GM18873 (cell line): ENCODE data around the gene LCN2.
"Not testable (repeated sequence)": the region's sequence is repeated elsewhere in the genome, so short reads cannot be mapped to it uniquely, and the experiment has no call there.

Experiments
- ATAC-seq: cut with Tn5 transposase; IDR thresholded peaks from one replicate; pipeline ENCODE4 v1.9.1; 2021; ENCODE audit warnings: mild to moderate bottlenecking, moderate library complexity, moderate number of reproducible peaks; ENCODE audit not compliant: unreplicated experiment, low FRiP score

Gene LCN2

GRCh38 chr9:128163523-128164306 is 14.5 kb downstream of the LCN2 start:
- ATAC-seq: no peak

- no peak for ATAC-seq
Observed at GRCh38 chr9:128164307-128164885, 15.1 kb downstream of the LCN2 start.

- ATAC-seq: no peak
Observed at GRCh38 chr9:128166169-128166568, 16.9 kb downstream of the LCN2 start.

GRCh38 chr9:128167209-128167608 is 18.0 kb downstream of the LCN2 start:
- no peak for ATAC-seq

- no peak for ATAC-seq
Observed at GRCh38 chr9:128168731-128169308, 19.6 kb downstream of the LCN2 start.

GRCh38 chr9:128169492-128169891 is 20.2 kb downstream of the LCN2 start:
- ATAC-seq: no peak

GRCh38 chr9:128169925-128170324 is 20.7 kb downstream of the LCN2 start:
- ATAC-seq: no peak

GRCh38 chr9:128174062-128174461 is 24.8 kb downstream of the LCN2 start:
- ATAC-seq: no peak

- no peak for ATAC-seq
Observed at GRCh38 chr9:128175102-128175563, 25.9 kb downstream of the LCN2 start.

GRCh38 chr9:128175726-128176125 is 26.5 kb downstream of the LCN2 start:
- no peak for ATAC-seq

GRCh38 chr9:128178806-128179431 is 29.7 kb downstream of the LCN2 start:
- ATAC-seq: no peak

- ATAC-seq: no peak
Observed at GRCh38 chr9:128180001-128180400, 30.7 kb downstream of the LCN2 start.

GRCh38 chr9:128180447-128180846 is 31.2 kb downstream of the LCN2 start:
- no peak for ATAC-seq

- ATAC-seq: not testable (repeated sequence)
Observed at GRCh38 chr9:128181480-128181879, 32.2 kb downstream of the LCN2 start.

- no peak for ATAC-seq
Observed at GRCh38 chr9:128182893-128183588, 33.8 kb downstream of the LCN2 start.

- no peak for ATAC-seq
Observed at GRCh38 chr9:128185979-128186965, 37.0 kb downstream of the LCN2 start.

- ATAC-seq: no peak
Observed at GRCh38 chr9:128187361-128187760, 38.1 kb downstream of the LCN2 start.

- no peak for ATAC-seq
Observed at GRCh38 chr9:128188209-128188608, 39.0 kb downstream of the LCN2 start.

- no peak for ATAC-seq
Observed at GRCh38 chr9:128190013-128190412, 40.8 kb downstream of the LCN2 start.
